CD4-positive, alpha-beta T cell treated with Interleukin-2 at 100 ng/mL for 4 hours (primary cell): ENCODE measurements around the gene GPR68.
"Not testable (repeated sequence)": the region's sequence is repeated elsewhere in the genome, so short reads cannot be mapped to it uniquely, and the experiment has no call there.

Experiments used
- DNase-seq: peaks from one replicate; pipeline ENCODE4 v3.0.0-alpha.2; 2020; ENCODE audit warnings: low spot score

GPR68 gene

GRCh38 chr14:91228112-91229004 is 16.1 kb downstream of the GPR68 start:
- peak; percentile 82 for DNase-seq

- DNase-seq = peak; percentile 31
Observed at GRCh38 chr14:91227183-91227628, 17.3 kb downstream of the GPR68 start.

- peak; percentile 33 for DNase-seq
Observed at GRCh38 chr14:91226360-91226759, 18.1 kb downstream of the GPR68 start.

DNA sequence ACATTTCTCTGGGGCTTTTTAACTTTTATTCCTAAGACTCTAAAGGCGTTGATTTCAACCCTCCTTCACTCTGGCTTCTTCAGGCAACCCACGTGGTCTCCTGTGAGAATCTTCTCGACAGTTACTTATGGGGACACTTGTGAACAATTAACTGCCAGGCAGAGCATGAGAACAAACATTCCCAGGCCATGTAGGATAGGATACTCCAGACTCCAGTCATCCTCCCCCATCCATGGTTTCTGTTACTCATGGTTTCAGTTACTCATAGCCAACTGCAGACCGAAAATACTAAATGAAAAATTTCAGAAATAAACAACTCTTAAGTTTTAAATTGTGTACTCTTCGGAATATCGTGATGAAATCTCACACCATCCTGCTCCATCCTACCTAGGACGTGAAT is 19.5 kb downstream of the GPR68 start:
- DNase-seq = no peak

DNA sequence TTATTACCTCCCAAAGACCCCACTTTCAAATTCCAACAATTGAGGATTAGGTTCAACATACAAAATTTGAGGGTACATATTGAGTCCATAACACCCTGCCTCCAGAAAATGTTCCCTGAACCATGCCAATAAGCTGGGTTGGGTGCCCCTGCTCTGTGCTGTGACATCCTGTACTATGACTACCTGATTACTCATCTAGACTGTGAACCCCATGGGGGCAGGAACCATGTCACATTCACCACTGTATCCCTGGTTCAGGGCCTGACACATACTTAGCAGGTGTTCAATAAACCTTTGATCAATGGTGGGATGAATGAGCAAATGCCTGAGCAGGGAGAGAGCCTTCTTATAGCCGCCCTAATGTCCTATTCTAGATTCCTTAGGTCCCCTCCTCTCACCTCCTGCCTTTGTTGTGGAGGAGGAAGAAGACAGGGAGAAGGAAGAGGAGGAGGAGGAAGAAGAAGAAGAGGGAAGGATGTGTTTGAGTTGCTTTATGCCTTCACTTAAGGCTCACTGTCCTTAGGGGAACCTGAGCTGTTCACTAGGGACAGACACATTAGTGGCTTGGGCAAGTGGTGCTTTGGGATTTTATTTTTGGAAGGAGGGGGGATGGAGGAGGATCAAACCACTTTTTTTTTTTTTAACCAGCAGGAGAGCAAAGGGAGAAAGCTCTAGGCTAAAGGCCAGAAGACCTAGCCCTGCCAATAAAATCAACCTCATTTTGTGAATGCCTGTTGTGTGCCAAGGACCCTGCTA is 21.3 kb downstream of the GPR68 start:
- peak; percentile 62 for DNase-seq

- DNase-seq = no peak
Observed at GRCh38 chr14:91221270-91221669, 23.2 kb downstream of the GPR68 start.

- no peak for DNase-seq
Observed at GRCh38 chr14:91220581-91221000, 23.9 kb downstream of the GPR68 start.

DNA sequence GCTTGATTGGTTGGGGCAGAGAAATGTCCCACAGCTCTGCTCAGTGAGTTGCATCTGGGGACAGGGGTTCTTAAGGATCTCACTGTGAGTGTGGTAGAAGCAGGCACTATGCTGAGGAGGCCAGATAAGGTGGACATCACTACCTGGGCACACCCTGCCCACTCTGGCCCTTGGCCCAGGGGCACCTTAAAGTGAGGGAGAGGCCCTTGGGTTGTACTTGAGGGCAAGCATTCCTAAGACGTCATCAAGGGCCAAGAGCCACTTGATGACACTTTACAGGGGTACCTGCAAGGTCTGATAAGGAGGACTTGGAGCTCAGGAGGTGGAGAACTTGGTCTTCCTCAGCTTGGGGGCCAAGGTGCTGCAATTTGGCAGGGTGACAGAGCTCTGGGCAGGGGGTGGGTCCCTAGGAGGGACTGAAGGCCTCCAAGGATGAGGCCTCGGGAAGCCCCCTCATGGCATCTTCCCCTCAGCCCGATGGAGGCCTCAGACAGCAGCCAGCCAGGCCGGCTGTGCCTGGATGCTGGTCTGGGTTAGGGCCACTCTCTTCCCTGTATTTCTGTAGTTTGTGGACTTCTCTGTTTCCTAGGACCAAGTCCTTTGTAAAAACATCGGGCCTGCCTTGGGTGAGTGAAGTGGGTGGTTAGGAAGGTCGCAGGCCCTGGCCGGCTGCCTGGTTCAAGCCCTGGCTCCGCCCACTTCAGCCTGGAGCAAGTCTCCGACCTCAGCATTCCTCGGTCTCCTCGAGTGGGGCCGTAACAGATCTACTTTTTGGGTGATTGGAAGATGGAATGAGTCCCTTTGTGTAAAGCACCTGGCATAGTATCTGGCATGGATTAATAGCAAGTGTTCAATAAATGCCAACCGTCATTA is 24.8 kb downstream of the GPR68 start:
- DNase-seq = no peak

- no peak for DNase-seq
Observed at GRCh38 chr14:91218014-91218413, 26.5 kb downstream of the GPR68 start.

DNA sequence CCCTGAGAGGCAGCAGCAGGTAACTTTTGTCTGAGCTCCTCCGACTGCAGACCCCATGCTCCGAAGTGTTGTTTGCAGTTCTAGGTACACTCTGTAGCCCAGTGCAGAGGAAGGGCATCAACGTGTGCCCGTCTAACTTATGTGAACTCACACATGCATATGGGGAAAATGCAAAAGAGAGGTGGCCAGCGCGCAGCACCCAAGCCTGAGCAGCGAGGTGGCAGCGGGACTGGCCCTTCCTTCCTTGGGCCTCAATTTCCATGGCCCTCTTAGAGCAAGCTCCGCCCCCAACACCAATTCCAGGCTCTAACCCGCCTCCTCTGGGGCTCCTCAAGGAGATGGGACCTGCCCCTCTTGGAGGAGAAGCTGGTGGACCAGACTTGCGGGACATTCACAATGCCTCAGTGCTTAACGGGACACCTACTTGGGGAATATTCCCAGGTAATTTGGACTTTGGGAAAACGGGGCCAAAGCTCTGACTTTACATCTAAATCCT is 27.7 kb downstream of the GPR68 start:
- DNase-seq = no peak

DNA sequence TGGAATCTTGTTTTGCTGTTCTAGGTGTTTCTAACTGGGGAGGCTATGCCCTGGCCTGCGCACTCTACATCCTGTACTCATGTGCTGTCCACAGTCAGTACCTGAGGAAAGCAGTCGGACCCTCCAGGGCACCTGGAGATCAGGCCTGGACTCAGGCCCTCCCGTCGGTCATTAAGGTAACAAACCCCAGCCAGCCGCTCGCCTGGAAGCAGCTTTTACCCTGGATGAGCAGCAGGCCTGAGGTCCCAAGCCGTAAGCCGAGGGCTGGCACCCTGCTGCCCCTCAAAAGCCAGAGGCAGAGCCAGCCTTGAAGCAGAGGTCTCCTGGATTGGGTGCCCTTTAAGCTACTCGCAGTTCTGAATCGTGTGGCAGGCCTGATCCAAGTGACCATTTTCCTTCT is 29.1 kb downstream of the GPR68 start:
- no peak for DNase-seq

DNA sequence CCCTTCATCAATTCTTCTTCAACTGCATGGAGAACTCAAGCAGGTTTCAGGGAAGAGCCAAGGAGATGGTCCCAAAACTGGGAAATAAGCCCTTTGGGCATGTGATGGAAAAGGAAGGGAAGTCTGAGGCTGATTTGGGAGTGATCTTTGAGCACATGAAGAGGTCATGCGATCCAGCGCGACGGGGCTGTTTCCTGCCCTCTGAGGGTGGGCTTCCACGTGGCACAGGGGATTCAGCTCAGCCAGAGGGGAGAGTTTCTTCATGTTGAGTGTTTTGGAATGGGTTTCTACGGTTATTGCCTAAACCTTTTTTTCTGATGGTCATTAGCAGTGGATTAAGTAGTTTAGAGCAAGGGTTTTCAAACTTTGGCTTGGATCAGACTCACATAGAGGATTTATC is 30.2 kb downstream of the GPR68 start:
- DNase-seq = no peak

- no peak for DNase-seq
Observed at GRCh38 chr14:91211017-91211416, 33.5 kb downstream of the GPR68 start.

DNA sequence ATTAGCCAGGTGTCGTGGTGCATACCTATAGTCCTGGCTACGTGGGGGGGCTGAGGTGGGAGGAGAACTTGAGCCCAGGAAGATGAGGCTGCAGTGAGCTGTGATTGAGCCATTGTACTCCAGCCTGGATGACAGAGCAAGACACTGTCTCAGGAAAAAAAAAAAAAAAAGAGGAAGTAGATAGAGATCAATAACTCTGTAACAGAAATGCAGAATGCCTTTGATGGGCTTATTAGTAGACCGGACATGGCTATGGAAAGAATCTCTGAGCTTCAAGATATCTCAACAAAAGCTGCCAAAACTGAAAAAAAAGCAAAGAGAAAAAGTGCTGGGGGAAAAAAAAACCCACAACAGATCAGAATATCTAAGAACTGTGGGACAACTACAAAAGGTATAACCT is 37.5 kb downstream of the GPR68 start:
- DNase-seq = no peak

DNA sequence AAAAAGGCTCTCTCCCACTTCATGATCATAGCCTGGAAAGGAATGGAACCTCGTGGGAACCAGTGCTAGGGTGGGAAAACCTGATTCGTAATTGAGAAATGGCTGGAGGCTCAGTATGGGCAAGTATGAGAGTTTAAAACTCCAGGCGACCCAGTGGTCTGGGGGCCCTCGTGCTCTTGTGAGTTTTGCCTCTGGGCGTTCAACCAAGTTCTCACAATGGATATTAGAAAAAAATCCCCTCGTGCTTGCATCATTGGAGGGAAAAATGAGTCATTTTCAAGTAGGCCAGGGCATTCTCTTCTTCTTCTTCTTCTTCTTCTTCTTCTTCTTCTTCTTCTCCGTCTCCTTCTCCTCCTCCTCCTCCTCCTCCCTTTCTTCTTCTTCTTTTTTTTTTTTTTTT is 39.0 kb downstream of the GPR68 start:
- DNase-seq = no peak

DNA sequence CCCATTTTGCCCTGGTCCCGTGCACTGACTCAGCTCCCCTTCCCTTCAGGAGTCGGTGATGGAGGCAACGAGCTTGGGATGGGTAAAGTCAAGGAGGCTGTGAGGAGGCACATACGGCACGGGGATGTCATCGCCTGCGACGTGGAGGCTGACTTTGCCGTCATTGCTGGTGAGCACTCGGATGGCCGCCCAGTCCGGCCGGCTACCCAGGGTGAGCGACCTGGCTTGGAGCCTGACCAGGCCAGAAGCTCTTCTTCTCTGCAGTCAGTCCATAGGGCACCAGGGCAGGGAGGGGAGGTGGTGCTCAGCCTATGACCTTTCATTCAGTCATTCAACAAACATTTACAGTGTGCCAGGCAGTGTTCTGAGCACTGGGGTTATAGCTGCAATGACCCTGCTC is 39.8 kb downstream of the GPR68 start:
- DNase-seq = no peak

DNA sequence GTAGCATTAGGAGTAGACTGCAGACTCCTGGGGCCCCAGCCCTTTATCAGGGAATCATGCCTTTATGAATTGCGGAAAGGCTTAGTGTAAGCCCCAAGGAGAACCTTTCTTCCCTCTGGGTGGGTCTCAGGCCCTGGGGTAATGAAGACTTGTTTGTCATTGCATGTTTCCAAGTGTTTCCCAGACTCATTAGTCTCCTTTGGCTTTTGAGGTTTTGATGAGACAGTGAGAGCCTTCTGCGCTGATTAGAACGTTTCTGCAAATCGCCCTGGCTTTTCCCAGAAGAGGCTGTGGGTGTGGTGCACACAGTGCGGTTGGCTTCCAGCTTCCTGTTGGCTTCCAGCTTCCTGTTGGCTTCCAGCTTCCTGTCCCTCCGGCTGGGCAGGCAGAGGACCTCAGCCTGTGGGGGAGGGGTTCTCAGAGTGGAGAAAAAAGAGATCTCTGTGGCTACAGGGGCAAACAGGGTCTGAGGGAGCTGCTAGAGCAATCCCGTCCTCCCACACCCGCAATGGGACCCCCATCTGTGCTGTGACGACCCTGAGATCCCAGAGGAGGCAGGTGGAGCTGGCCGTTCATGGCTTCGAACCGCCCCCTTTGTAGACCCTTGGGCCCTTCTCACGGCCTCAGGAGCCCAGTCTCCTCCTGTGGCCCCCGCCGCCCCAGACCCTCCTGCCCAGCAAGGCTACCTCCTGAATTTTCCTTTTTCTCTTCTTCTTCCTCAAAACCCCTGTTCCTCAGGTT is 42.1 kb downstream of the GPR68 start:
- peak; percentile 48 for DNase-seq

- DNase-seq = not testable (repeated sequence)
Observed at GRCh38 chr14:91200802-91201201, 43.7 kb downstream of the GPR68 start.

DNA sequence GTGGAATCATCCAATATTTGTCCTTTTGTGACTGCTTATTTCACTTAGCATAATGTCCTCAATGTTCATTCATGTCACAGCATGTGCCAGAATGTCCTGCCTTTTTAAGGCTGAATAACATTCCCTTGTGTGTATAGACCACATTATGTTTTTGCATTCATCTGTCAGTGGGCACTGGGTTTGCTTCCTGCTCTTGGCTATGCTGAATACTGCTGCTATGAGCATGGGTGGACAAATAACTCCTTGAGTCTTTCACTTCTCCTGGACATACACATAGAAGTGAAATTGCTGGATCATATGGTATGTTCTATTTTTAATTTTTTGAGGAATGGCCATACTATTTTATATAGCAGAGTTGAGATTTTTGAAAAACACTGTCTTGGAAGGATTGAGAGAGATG is 46.9 kb downstream of the GPR68 start:
- no peak for DNase-seq

DNA sequence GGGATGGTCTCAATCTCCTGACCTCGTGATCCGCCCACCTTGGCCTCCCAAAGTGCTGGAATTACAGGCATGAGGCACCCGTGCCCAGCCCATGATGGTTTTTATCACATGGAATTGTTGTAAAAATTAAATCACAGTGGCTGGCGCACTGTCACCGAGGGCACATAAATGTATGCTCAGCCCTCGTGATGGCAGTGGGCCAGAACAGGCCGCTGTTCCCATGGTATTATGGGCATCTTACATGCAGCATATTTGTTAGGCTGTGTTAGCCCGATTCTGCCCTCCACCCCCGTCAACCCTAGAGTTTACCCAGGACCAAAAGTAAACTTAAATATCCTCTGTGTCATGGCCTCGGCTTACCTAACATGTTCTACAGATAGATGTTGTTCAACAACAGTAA is 48.6 kb downstream of the GPR68 start:
- no peak for DNase-seq

GRCh38 chr14:91193069-91193468 is 51.4 kb downstream of the GPR68 start:
- DNase-seq = no peak
